ENCODE results near the gene OR4K15.

OR4K15 gene

DNA sequence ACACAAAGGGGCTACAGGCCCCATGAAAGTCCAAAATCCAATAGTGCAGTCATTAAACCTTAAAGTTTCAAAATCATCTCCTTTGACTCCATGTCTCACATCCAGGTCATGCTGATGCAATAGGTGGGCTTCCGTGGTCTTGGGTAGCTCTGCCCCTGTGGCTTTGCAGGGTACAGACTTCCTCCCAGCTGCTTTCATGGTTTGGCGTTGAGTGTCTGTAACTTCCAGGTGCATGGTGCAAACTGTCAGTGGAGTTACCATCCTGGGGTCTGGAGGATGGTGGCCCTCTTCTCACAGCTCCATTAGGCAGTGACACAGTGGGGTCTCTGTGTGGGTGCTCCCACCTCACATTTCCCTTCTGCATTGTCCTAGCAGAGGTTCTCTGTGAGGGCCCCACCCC, 18.0 kb downstream of the OR4K15 start:
- Histone ChIP-seq H3K4me2 (ENCODE audit: low read depth, low read length, poor library complexity, severe bottlenecking) (no peak overlapping the region), H3K36me3 (ENCODE audit: insufficient read depth, low read length) (no peaks in the 10 kb centered on the region), H3K9me3 (ENCODE audit: insufficient read depth, low read depth, low read length) (no peaks in the 10 kb centered on the region), H3K4me3 (ENCODE audit: low read length, poor library complexity, severe bottlenecking) (no peak overlapping the region), H4K20me1 (ENCODE audit: insufficient read depth, low read length, poor library complexity, severe bottlenecking) (no peaks in the 10 kb centered on the region), H3K27me3 (ENCODE audit: insufficient read depth, low read length, poor library complexity, severe bottlenecking) (no peaks in the 10 kb centered on the region), H3K9me2 (replicated peaks; ENCODE audit: low read depth, low read length) (no peaks in the 10 kb centered on the region), H3K79me2 (ENCODE audit: insufficient read depth, low read length) (no peaks in the 10 kb centered on the region), H3K9ac (ENCODE audit: low read depth, low read length, poor library complexity, severe bottlenecking) (no peak overlapping the region), H3F3A (ENCODE audit: low read depth) (no peaks in the 10 kb centered on the region), H3K4me1 (ENCODE audit: insufficient read depth, low read length, poor library complexity, severe bottlenecking) (no peaks in the 10 kb centered on the region), H2AFZ (ENCODE audit: low read length) (no peak overlapping the region)
- no peak for TF ChIP-seq EZH2phosphoT487 (IDR thresholded peaks at IDR 0.05; ENCODE audit: borderline replicate concordance)
- TF ChIP-seq, protein P1, sequence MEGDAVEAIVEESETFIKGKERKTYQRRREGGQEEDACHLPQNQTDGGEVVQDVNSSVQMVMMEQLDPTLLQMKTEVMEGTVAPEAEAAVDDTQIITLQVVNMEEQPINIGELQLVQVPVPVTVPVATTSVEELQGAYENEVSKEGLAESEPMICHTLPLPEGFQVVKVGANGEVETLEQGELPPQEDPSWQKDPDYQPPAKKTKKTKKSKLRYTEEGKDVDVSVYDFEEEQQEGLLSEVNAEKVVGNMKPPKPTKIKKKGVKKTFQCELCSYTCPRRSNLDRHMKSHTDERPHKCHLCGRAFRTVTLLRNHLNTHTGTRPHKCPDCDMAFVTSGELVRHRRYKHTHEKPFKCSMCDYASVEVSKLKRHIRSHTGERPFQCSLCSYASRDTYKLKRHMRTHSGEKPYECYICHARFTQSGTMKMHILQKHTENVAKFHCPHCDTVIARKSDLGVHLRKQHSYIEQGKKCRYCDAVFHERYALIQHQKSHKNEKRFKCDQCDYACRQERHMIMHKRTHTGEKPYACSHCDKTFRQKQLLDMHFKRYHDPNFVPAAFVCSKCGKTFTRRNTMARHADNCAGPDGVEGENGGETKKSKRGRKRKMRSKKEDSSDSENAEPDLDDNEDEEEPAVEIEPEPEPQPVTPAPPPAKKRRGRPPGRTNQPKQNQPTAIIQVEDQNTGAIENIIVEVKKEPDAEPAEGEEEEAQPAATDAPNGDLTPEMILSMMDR (conservative IDR thresholded peaks at IDR 0.05; ENCODE audit: low read length) = no peak

DNA sequence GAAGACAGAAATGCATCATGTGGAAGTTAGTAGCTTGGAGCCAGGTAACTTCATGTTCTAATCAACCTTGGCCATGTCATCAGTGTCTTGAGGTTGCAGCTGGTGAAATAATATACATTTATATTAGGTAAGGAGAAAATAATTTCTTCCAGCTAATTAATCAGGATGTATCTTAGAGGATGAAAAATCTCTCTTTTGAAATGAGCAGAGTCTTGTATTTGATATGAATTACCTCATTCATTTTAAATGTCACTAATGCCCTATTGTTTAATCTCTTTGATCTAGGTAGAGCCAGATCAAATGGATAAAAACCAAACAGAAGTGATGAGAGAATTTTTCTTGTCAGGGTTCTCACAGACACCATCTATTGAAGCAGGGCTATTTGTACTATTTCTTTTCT, 26.5 kb downstream of the OR4K15 start, which contains the start of gene OR4Q2:
OR4Q2 (plus strand) TSS at position 301 of the 400 bp plus-strand sequence.
- no peak within 1 kb of the TSS for H3K4me2 ChIP-seq (ENCODE audit: low read depth, low read length, poor library complexity, severe bottlenecking)
- no peaks in the 10 kb centered on the region for H3K9me3 ChIP-seq (ENCODE audit: insufficient read depth, low read depth, low read length)
- no peaks in the 10 kb centered on the region for H3F3A ChIP-seq (ENCODE audit: low read depth)
- H2AFZ ChIP-seq (ENCODE audit: low read length) = no peak within 1 kb of the TSS
- no peaks in the 10 kb centered on the region for H3K36me3 ChIP-seq (ENCODE audit: insufficient read depth, low read length)
- no peaks in the 10 kb centered on the region; the same call in 1 of the 2 replicates for H3K9me2 ChIP-seq (replicated peaks; ENCODE audit: low read depth, low read length)
- H3K9ac ChIP-seq (ENCODE audit: low read depth, low read length, poor library complexity, severe bottlenecking) = no peak within 1 kb of the TSS
- H3K79me2 ChIP-seq (ENCODE audit: insufficient read depth, low read length) = no peaks in the 10 kb centered on the region
- H3K4me1 ChIP-seq (ENCODE audit: insufficient read depth, low read length, poor library complexity, severe bottlenecking) = no peaks in the 10 kb centered on the region
- no peaks in the 10 kb centered on the region for H4K20me1 ChIP-seq (ENCODE audit: insufficient read depth, low read length, poor library complexity, severe bottlenecking)
- H3K27me3 ChIP-seq (ENCODE audit: insufficient read depth, low read length, poor library complexity, severe bottlenecking) = no peaks in the 10 kb centered on the region
- TF ChIP-seq EZH2phosphoT487 (IDR thresholded peaks at IDR 0.05; ENCODE audit: borderline replicate concordance) = no peak
- TF ChIP-seq, protein P1 (conservative IDR thresholded peaks at IDR 0.05; ENCODE audit: low read length) = no peak
- H3K4me3 ChIP-seq (ENCODE audit: low read length, poor library complexity, severe bottlenecking) = no peak within 1 kb of the TSS

DNA sequence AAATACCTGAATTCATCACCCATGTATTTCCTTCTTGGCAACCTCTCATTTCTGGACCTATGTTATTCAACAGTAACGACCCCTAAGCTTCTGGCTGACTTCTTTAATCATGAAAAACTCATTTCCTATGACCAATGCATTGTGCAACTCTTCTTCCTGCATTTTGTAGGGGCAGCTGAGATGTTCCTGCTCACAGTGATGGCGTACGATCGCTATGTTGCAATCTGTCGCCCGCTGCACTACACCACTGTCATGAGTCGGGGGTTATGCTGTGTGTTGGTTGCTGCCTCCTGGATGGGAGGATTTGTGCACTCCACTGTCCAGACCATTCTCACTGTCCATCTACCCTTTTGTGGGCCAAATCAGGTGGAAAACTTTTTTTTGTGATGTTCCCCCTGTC, 26.9 kb downstream of the OR4K15 start:
- H3K79me2 ChIP-seq (ENCODE audit: insufficient read depth, low read length) = no peaks in the 10 kb centered on the region
- no peaks in the 10 kb centered on the region for H3F3A ChIP-seq (ENCODE audit: low read depth)
- no peak overlapping the region for H2AFZ ChIP-seq (ENCODE audit: low read length)
- no peak overlapping the region for H3K4me2 ChIP-seq (ENCODE audit: low read depth, low read length, poor library complexity, severe bottlenecking)
- no peaks in the 10 kb centered on the region for H3K36me3 ChIP-seq (ENCODE audit: insufficient read depth, low read length)
- no peak overlapping the region for H3K9ac ChIP-seq (ENCODE audit: low read depth, low read length, poor library complexity, severe bottlenecking)
- H4K20me1 ChIP-seq (ENCODE audit: insufficient read depth, low read length, poor library complexity, severe bottlenecking) = no peaks in the 10 kb centered on the region
- no peaks in the 10 kb centered on the region for H3K9me3 ChIP-seq (ENCODE audit: insufficient read depth, low read depth, low read length)
- no peaks in the 10 kb centered on the region for H3K4me1 ChIP-seq (ENCODE audit: insufficient read depth, low read length, poor library complexity, severe bottlenecking)
- H3K9me2 ChIP-seq (replicated peaks; ENCODE audit: low read depth, low read length) = no peaks in the 10 kb centered on the region; the same call in 1 of the 2 replicates
- no peaks in the 10 kb centered on the region for H3K27me3 ChIP-seq (ENCODE audit: insufficient read depth, low read length, poor library complexity, severe bottlenecking)
- H3K4me3 ChIP-seq (ENCODE audit: low read length, poor library complexity, severe bottlenecking) = no peak overlapping the region
- TF ChIP-seq, protein P1 (conservative IDR thresholded peaks at IDR 0.05; ENCODE audit: low read length) = no peak
- no peak for TF ChIP-seq EZH2phosphoT487 (IDR thresholded peaks at IDR 0.05; ENCODE audit: borderline replicate concordance)

Measured in Loucy (cell line).